ENCODE results near the gene CDK13.

CDK13 gene

DNA sequence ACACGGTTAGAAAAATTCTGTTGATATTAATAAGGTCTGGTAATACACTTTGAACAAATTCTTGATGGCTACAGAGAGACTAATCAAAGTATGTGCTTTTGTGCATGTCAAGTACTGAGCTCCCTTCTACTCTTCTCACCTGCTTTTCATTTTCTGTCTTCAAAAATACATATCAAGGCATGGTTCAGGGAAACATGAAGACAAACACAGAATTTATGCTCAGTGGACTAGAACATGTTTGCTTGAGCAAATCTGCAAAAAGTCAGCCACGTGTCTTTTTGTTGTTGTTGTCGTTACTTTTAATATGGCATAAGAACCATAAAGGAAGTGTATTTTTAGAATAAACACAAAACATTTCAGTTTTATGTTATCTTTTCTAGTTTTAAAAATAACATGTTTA, 21.9 kb downstream of the CDK13 start:
- TF ChIP-seq, protein P1, sequence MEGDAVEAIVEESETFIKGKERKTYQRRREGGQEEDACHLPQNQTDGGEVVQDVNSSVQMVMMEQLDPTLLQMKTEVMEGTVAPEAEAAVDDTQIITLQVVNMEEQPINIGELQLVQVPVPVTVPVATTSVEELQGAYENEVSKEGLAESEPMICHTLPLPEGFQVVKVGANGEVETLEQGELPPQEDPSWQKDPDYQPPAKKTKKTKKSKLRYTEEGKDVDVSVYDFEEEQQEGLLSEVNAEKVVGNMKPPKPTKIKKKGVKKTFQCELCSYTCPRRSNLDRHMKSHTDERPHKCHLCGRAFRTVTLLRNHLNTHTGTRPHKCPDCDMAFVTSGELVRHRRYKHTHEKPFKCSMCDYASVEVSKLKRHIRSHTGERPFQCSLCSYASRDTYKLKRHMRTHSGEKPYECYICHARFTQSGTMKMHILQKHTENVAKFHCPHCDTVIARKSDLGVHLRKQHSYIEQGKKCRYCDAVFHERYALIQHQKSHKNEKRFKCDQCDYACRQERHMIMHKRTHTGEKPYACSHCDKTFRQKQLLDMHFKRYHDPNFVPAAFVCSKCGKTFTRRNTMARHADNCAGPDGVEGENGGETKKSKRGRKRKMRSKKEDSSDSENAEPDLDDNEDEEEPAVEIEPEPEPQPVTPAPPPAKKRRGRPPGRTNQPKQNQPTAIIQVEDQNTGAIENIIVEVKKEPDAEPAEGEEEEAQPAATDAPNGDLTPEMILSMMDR (IDR thresholded peaks at IDR 0.05) = no peak

DNA sequence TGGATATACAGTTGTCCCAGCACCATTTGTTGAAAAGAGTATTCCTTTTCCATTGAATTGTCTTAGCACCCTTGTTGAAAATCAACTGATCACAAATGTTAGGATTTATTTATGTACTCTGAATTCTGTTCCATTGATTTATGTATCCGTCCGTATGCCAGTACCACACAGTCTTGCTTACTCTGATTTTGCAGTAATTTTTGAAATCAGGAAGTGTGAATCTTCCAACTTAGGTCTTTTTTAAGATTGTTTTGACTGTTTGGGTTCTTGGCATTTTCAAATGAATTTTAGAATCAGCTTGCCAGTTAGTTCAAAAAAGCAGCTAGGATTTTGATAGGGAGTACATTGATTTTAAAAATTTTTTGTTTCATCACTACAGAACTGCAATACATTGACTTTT, 23.7 kb downstream of the CDK13 start:
- TF ChIP-seq, protein P1 (IDR thresholded peaks at IDR 0.05) = no peak

GRCh38 chr7:39978230-39978934, 28.3 kb downstream of the CDK13 start:
- TF ChIP-seq, protein P1 (IDR thresholded peaks at IDR 0.05) = no peak

GRCh38 chr7:39979406-39980073, 29.5 kb downstream of the CDK13 start:
- TF ChIP-seq, protein P1 (IDR thresholded peaks at IDR 0.05) = no peak

DNA sequence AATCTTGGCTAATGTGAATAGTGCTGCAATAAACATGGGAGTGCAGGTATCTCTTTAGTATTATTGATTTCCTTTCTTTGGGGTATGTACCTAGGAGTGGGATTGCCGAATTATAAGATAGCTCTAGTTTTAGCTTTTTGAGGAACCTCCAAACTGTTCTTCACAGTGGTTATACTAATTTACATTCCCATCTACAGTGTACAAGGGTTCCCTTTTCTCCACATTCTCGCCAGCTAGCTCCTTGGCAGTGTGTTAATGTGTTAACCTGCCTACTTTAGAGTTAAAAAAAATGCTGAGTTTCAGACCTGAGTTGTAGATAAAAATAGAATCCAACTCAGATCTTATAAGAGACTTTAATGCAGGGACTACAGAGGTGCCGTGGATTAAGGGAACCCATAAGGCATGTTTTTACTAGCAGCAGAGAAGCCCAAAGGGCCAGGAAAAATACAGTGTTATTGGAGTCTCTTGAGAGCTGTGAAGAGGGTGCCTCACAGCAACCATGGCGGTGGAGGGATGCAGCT, 35.4 kb downstream of the CDK13 start:
- TF ChIP-seq, protein P1 (IDR thresholded peaks at IDR 0.05) = no peak

DNA sequence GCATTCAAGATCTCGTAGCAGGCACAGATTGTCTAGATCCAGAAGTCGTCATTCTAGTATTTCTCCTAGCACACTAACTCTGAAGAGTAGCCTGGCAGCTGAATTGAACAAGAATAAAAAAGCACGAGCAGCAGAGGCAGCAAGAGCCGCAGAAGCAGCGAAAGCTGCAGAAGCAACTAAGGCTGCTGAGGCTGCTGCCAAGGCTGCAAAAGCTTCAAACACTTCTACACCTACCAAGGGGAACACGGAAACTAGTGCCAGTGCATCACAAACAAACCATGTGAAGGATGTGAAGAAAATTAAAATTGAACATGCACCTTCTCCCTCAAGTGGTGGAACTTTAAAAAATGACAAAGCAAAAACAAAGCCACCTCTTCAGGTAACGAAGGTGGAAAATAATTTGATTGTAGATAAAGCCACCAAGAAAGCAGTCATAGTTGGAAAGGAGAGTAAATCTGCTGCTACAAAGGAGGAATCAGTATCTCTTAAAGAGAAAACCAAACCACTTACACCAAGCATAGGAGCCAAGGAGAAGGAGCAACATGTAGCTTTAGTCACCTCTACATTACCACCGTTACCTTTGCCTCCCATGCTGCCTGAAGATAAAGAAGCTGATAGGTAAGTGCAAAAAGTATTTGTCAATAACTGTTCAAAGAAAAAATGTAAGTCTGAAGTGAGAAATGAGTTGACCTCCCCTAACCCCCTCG, 37.7 kb downstream of the CDK13 start:
- TF ChIP-seq, protein P1 (IDR thresholded peaks at IDR 0.05) = no peak

- TF ChIP-seq, protein P1 (IDR thresholded peaks at IDR 0.05) = no peak
Observed at GRCh38 chr7:40000734-40001315, 50.8 kb downstream of the CDK13 start.
